ENCODE measurements around the gene KIF19.

Gene KIF19

DNA sequence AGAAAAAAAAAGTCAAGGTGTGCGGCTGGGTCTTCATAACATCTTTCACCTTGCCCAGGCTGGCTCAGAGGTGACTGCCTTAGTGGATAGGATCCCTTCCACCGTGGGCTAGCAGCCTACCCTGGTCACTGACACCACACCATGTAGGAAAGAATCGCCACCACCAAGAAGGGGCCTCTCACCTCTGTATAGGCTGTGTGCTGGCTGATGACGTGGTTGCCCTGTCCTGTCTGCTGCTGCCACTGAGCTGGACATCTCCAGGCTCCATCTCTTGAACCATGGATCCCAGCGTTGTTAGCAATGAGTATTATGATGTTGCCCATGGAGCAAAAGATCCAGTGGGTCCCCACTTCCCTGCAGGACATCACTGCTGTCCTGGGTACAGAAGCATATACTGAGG, 41.2 kb downstream of the KIF19 start, which contains the start of gene GPR142:
Gene GPR142 (plus strand): TSS at position 301 of the 400 bp plus-strand sequence. CDS start 2,035 bp downstream, outside the sequence.
- DNase-seq: no peak

DNA sequence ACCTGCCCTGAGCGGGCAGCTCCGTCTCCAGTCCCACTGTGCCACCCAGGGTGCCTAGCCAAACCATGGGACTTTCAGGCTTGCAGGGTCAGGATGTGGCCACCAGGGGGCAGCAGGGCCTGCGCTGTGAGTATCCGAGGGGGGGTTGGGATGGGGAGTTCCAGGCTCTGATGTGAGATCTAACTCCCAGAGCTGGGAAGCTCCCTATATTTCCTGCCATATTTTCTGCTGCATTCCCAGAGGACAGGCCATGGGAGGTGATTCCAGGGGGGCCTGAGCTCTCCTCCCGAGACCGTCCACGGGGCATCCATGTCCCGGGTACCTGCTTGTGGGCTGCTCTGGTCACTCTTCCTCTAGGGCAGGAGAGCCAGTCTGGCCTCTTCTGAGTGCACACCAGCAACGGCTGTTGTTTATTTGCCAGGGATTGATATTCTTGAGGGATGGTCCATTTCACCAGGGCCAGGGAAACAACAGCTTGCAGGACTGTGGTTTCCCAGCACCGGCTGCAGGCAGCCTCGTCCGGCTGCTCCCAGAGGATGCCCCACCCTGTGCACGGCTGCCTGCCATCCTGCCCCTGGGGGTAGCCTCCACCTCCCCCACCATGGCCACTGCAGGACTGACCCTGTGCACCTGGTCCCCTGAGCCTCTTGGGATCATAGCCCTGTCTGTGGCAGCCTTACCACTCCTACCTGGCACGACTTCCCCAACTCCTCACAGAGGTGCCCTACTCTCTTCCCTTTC, 42.5 kb downstream of the KIF19 start:
- peak; percentile 63 for DNase-seq

DNA sequence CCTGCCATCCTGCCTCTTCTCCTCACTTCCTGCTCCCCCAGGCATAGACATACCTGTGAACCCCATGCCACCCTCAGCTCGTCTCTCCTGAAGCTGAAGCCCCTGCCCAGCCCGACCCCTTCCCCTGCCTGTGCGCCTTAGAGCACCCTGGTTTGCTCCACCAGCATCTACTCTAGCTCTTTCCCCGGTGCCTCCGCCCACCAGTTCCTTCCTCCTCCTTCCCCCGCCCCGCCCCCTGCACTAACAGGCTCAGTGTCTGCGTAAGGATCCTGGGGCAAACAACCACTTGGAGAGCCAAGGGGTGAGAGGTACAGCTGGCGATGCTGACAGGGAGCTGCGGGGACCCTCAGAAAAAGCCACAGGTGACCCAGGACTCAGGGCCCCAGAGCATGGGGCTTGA, 43.2 kb downstream of the KIF19 start:
- no peak for DNase-seq

DNA sequence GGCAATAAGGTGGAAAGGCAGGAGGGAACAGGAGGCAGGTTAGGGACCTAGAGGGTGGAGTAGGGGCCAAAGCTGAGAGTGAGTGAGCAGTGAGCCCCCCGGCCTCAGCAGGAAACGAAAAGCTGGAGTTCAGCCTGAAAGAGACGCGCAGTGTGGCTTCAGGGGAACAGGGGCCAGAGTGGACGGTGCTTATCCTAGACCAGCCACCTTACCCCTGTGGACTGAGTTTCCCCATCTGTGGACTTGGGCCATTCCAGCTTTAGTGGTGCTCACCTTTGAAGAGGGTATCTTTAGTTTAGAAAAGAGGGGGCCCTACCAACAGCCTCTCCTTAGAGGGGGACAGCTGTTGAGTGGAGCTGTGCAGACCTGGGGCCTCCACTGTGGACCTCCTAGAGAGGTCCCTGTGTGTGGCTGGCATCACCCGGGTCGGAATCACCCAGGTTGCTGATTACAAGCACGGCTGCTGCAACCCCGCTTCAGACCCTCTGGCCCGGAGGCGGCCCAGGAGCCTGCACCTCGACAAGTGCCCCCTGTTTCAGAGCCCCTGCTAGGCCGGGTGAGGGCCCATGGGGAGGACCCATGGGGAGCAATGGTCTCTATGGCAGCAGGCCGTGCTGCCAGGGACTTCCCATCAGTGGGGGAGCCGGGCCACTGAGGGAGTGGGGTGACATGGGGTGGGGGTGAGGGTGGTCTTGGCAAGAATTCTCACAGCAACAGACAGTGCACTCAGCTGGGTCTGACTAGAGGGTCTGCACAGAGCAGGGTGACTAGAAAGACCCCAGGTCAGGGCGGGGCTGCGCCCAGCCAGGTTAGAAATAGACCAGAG, 43.9 kb downstream of the KIF19 start:
- no peak for DNase-seq

DNA sequence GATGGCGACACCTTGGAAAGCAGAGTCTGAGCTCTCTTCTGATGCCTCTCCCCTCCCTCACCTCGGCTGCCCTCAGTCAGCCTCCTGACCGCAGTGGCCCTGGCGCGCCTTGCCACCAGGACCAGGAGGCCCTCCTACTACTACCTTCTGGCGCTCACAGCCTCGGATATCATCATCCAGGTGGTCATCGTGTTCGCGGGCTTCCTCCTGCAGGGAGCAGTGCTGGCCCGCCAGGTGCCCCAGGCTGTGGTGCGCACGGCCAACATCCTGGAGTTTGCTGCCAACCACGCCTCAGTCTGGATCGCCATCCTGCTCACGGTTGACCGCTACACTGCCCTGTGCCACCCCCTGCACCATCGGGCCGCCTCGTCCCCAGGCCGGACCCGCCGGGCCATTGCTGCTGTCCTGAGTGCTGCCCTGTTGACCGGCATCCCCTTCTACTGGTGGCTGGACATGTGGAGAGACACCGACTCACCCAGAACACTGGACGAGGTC, 45.7 kb downstream of the KIF19 start:
- DNase-seq: no peak

DNA sequence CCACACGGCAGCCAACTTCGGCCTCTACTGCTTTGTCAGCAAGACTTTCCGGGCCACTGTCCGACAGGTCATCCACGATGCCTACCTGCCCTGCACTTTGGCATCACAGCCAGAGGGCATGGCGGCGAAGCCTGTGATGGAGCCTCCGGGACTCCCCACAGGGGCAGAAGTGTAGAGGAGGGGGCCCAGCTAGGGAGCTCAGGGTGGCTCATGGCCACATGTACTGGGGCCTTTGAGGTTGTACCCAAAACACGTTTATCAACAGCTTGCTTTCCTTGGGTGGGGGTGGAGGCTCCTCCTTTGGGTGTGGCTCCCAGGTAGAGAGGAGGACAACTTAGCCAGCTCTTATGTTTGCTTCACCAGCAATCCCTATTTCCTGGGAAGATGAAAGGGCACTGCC, 46.4 kb downstream of the KIF19 start:
- no peak for DNase-seq

DNA sequence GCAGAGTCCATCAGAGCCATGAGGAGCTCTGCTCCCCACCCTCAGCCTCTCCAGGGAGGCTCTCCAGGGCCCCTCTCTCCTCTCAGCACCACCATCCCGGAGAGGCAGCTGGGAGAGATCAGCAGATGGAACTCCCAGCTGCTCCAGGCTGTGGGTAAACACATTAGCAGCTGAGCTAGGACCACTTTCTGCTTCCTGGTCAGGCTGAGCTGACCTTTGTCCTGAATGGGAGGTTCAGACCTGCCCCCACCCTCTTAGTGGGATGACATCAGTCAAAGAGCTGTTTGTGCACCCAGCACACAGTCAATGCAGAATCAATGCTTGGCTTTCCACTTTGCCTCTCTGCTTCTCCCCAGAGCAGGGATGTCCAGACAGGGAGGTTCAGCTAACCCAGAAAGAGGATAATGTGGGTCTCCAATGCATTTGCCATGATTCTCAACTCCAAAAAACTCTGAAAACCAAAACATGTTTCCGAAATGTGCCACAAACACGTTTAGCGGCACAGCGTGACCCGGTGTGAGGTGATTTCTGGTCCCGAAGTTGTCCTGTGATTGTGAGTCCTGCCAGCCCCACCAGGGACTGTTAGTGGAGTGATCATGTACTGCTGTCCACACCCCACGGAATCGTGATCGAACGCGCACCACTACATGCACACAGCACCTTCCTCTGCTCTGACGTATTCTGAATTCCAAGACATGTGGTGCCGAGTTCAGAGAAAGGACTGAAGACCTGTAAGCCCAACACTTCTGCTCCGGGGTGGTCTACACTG, 48.0 kb downstream of the KIF19 start:
- DNase-seq: no peak

DNA sequence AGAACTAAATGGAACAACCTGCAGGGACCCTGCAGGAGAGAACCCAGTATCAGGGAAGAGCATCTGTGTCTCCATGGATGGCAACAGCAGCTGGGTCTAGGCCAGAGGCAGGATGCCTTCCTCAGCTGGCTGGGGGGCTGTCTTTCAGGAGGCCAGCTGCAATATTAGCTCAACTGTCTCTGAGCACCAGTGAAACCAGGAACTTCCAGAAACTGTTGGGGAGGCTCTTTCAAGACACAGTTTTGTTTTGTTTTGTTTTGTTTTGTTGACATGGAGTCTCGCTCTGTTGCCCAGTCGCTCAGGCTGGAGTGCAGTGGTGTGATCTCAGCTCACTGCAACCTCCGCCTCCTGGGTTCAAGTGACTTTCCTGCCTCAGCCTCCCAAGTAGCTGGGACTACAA, 48.8 kb downstream of the KIF19 start:
- no peak for DNase-seq

DNA sequence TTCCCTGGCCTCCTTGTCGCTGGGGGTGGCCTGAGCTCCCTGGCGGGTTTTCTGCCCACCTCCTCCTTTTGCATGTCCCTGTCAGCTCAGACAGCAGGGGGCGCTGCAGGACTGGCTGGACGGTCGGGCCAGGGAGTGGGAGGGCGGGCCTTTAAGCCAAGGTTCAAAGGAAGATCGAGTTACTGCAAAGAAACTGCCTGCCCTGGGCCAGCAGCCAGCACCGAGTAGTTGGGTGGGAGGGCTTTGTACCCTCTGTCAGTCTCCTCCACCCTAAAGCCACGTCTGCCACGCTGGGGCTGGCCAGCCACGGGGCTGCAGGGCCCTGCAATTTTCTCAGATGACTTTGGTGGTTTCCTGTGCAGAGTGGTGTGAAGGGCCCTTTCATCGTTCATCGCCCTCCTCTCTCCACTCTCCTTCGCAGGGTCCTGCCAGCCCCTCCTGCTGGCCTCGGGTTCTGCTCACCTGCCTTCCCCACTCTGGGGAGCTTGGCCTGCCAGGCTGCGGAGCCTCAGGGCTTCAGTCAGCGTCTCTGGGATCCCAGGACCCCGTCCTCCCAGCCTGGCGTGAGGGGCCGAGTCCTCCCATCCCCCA, 53.6 kb downstream of the KIF19 start:
- peak; percentile 86 for DNase-seq

DNA sequence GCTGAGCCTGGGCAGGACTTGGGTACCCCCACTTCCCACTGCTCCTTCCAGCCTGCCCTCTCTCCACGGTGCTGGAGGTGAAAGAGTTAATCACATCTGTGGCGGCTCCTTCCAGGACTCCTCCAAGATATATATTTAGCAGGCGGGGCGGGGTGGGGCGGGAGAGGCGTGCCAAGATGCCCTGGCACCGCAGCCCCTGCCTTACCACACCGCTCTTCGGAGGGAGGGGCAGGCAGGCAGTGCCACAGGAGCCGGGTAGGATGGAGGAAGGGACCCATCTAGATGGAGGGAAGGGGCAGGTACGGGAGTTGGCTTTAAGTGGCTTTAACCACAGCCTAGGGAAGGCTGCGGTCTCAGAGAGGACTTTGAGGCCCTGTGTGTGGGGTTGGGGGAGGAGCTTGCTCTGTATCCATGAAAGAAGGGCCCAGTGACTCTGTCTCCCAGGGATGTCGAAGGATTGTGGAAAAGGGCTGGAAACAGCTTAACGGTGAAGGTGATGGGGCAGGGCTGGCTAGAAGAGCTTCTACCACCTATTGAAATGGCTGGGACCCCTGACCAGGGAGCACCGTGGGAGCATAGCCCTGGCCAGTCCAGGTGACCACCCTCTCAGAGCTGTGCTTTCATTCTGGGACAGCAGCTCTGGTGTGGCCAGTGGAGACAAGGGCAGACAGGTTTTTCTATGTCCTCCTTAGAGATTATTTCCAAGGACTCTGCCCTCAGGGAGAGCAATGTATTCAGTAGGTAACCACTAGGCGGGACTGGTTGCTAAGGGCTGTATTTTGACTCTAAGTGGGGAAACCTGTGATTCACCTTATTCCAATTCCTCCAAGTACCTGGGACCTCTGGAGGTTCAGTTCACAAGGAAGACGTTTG, 54.3 kb downstream of the KIF19 start:
- DNase-seq: no peak

DNA sequence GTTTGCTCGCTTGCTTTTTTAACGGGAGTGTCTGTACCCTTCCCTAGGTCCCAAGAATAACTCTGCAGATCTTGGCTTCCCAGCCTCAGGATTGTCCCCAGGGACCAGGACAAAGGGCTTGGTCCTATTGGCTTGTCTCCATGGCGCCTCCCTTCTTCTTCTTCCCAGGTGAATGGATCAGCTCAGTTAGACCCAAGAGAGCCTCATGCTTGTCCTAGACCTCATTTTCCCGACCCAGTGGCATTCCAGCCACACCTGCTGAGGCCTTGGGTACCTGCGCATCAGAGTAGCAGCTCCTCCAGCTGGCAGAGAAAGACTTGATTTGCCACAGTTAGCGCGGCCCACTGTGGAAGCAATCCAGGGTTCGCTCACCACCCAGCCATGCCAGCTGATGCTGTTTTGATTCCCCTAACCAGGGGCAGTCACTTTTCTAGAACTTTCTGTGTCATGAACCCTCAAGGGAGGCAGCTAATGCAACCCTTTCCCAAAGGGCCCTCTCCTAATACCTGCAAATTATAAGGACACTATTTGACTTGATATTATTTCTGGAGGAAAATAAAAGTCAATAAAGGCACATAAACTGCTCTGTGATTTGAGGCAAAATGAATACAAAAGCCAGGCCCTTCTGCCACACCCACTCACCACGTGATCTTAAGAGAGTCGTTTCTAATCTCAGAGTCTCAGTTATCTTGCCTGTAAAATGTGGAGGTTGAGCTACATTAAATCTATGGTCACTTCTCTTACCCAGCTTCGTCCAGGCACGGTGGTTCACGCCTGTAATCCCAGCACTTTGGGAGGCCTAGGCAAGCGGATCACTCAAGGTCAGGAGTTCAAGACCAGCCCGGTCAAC, 55.2 kb downstream of the KIF19 start:
- peak; percentile 10 for DNase-seq

DNA sequence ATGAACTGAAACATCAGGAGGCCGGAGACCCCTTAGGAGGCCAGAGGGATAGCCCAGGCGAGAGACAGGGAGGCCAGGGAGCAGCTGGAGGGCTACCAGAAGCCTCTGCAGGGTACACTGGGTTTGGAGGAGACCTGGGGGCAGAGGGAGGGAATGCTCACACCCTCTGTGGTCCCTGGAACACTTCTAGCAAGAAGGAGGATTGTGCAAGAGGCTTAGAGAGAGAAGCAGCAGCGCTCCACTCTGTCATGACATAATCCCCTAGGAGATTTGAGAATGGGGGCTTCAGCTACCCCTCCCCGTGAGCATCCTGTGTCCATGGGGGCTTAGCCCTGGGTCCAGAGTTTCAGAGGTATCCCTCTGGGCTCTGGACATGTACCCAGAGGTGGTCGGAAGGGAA, 57.1 kb downstream of the KIF19 start:
- DNase-seq: no peak

DNA sequence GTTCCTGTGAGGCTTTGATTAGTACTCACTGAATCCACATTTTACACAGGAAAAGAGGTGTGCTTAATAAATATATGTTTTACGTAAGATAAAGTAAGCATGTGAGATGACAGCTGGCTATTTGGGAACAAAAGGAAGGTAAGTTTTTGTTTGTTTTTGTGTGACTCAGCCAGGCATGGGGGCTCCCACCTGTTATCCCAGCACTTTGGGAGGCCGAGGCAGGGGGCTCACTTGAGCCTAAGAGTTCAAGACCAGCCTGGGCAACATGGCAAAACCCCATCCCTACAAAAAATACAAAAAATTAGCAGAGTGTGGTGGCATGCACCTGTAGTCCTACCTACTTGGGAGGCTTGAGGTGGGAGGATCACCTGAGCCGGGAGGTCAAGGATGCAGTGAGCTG, 59.2 kb downstream of the KIF19 start:
- DNase-seq: no peak

DNA sequence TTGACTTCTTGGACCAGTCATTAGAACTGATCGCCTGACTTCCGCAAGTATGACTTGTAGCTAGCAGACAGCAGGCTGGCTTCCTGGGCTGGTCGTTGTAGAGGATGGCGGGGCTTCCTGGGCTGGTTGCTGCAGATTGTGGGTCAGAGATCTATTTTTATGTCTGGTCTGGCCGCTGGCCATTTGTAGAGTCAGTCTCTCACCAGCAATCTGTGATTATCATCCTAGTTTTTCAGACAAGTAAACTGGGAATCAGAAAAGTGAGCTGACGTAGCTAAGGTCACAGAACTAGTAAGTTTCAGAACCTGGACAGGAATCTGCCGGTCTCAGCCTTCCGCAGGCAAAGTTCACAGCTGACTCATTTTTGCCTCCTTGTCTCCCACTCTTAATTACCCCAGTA, 60.4 kb downstream of the KIF19 start:
- no peak for DNase-seq

DNA sequence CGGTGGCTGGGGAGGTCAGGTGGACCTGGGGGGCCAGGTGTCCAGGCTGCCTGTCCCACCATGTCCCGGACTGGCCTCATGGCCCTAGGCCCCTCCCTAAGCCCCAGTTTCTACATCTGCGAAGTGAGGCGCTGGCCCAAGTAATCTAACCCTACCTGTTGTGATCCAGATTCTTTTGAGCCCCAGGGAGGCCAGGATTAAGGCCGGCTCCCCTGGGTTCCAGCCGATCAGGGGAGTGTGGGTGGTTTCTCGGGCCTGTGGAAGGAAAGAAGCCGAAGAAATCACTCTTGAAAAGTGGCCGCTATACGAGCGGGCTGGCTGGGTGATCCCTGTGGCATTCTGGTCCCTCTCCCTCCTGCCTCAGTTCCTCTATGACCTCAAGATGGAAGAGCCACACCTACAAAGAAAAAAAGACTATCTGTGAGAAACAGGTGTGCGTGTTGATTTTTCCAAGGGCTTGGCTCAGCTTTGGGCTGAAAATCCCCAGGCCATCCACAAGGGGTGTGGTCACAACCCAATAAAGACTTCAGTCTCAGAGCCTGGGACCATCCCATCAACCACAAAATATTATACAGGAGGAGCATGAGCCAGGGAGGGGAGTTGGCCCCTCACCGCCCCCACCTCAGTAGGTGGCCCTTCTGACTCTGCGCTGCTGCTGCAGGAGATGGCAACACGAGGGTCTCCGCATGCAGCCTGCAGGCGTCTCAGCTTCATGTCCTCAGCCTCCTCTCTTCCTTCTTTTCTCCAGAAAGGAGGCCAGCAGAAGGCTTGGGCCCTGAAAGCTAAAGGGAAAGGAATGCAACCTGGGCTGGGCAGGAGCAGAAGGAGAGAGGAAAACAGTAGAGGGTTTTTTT, 61.6 kb downstream of the KIF19 start:
- DNase-seq: no peak

DNA sequence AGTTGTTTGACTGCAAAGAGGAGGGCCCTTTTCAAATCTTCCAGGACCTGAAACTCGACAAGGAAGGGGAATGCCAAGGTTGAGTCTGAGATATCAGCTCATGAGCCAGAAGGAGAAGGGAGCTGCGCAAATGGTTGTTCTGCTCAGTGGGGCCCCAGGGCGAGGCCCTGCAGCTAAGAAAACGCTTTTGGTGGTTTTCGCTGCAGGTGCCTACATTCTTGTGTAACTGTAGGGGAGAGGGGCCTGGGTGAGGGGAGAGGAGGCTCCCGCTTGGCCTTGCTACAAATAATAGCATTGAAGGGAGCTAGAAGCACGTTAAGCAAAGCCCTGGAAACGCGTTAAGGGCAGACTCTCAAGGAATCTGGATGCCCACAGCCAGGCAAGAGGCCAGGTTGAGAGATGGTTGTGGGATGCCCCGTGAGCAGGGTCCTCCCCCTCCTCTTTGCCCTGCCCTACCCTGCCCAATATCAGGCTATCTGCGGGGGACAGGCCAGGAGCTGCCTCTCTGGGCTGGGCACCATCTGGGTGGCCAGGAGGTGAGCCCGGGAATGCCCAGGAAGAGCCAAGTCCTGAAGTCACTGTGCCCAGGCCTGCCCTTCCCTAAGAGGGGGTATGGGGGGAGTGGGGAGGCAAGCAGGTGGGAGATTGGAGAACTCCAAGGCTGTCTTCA, 63.2 kb downstream of the KIF19 start:
- DNase-seq: no peak

DNA sequence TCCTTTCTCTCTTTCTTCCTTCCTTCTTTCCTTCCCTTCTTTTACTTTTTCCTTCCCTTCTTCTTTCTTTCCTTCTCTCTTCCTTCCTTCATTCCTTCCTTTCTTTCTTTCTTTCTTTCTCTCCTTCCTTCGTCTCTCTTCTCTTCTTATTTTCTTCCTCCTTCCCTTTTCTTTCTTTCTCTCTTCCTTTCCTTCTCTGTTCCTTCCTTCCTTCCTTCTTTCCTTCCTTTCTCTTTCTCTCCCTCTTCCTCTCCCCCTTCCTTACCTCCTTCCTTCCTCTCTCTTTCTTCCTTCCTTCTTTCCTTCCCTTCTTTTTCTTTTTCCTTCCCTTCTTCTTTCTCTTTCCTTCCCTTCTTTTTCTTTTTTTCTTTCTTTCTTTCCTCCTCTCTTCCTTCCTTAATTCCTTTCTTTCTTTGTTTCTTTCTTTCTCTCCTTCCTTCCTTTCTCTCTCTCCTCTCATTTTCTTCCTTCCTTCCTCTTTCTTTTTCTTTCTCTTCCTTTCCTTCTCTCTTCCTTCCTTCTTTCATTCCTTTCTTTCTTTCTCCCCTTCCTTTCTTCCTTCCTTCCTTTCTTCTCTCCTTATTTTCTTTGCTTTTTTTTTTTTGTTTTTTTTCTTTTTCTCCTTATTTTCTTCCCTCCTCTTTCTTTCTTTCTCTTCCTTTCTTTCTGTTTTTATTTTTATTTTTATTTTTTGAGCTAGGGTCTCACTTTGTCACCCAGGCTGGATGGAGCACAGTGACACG, 64.1 kb downstream of the KIF19 start:
- DNase-seq: no peak
